ENCODE data around the gene PLCL1. TPM values are rescaled to one million over a fixed set of nuclear protein-coding genes. Genes with fewer than 3 reads are reported as not detected.

Gene PLCL1
- total RNA-seq, 1 donor from 2014 or later = 14.3 TPM

- TF ChIP-seq CTCF (IDR thresholded peaks at IDR 0.05) = no peak
- H3K27me3 ChIP-seq = no peaks in the 10 kb centered on the region
- intact Hi-C loops (cut with DNase I) = loop anchor here (2.0 to 10.0 kb wide), 4 partner anchors 74 to 977 kb away; partner anchors contain the start of genes MARS2, MOB4 and SF3B1
- H3K36me3 ChIP-seq = no peaks in the 10 kb centered on the region
- no peak for DNase-seq (ENCODE audit: low spot score in 2 of 2)
- no peak overlapping the region for H3K4me3 ChIP-seq
- no peaks in the 10 kb centered on the region for H3K9me3 ChIP-seq
- H3K4me1 ChIP-seq = peaks cover 0 to 14% of the 10 kb centered on the region in 2 donors
- H3K27ac ChIP-seq = peak overlapping the region; percentile 21 to 24
These were observed 25.1 kb upstream of the PLCL1 start for GRCh38 chr2:197779261-197779660.

- no peak overlapping the region for H3K4me3 ChIP-seq
- H3K36me3 ChIP-seq = no peaks in the 10 kb centered on the region
- H3K4me1 ChIP-seq = peaks cover 0 to 14% of the 10 kb centered on the region in 2 donors
- H3K27ac ChIP-seq = no peak overlapping the region
- no peaks in the 10 kb centered on the region for H3K9me3 ChIP-seq
- intact Hi-C loops (cut with DNase I) = no loop called here
- TF ChIP-seq CTCF (IDR thresholded peaks at IDR 0.05) = no peak
- no peak for DNase-seq (ENCODE audit: low spot score in 2 of 2)
- H3K27me3 ChIP-seq = no peaks in the 10 kb centered on the region
These were observed 22.3 kb upstream of the PLCL1 start for GRCh38 chr2:197782126-197782525.

GRCh38 chr2:197784956-197785941, 19.1 kb upstream of the PLCL1 start, which contains the start of gene BOLL:
Gene BOLL, minus strand, starts transcription at chr2:197785319. Its CDS starts 3,469 bp downstream, at chr2:197781850.
- TF ChIP-seq CTCF (IDR thresholded peaks at IDR 0.05) = no peak
- no peak for DNase-seq (ENCODE audit: low spot score in 2 of 2)
- Histone ChIP-seq H3K4me3 (peak within 1 kb of the TSS; percentile 41 to 72), H3K27me3 (no peaks in the 10 kb centered on the region), H3K4me1 (no peaks in the 10 kb centered on the region), H3K9me3 (no peaks in the 10 kb centered on the region), H3K36me3 (no peaks in the 10 kb centered on the region), H3K27ac (no peak within 1 kb of the TSS)
- intact Hi-C loops (cut with DNase I) = no loop called here

- Histone ChIP-seq H3K4me3 (peak overlapping the region; percentile 41 to 72), H3K4me1 (no peaks in the 10 kb centered on the region), H3K27me3 (no peaks in the 10 kb centered on the region), H3K27ac (no peak overlapping the region), H3K36me3 (no peaks in the 10 kb centered on the region), H3K9me3 (no peaks in the 10 kb centered on the region)
- TF ChIP-seq CTCF (IDR thresholded peaks at IDR 0.05) = peak in 2 of 3 experiments; percentile 59 to 60
- intact Hi-C loops (cut with DNase I) = no loop called here
- no peak for DNase-seq (ENCODE audit: low spot score in 2 of 2)
These were observed 18.1 kb upstream of the PLCL1 start for GRCh38 chr2:197786010-197786877.

- Histone ChIP-seq H3K27me3 (no peaks in the 10 kb centered on the region), H3K4me3 (no peak overlapping the region), H3K4me1 (no peaks in the 10 kb centered on the region), H3K27ac (no peak overlapping the region), H3K9me3 (no peaks in the 10 kb centered on the region), H3K36me3 (no peaks in the 10 kb centered on the region)
- intact Hi-C loops (cut with DNase I) = no loop called here
- no peak for DNase-seq (ENCODE audit: low spot score in 2 of 2)
- TF ChIP-seq CTCF (IDR thresholded peaks at IDR 0.05) = no peak
These were observed 10.9 kb upstream of the PLCL1 start for GRCh38 chr2:197793456-197793855.
